Heart left ventricle (tissue), 16 donors: ENCODE measurements around the gene DKK2. TPM values are rescaled to one million over a fixed set of nuclear protein-coding genes. Genes with fewer than 3 reads are reported as not detected.
"Not testable (repeated sequence)": the region's sequence is repeated elsewhere in the genome, so short reads cannot be mapped to it uniquely, and the experiment has no call there.

ENCODE experiments used
- ATAC-seq, 4 donors: fragments of 200-7000 bp; cut with Tn5 transposase; one replicate each; pipeline ENCODE4 v1.9.1; 2020 to 2022; ENCODE audit warnings: moderate library complexity in 4 of 4, mild to moderate bottlenecking in 3 of 4, moderate number of reproducible peaks in 1 of 4
- DNase-seq, 5 donors: peaks; one replicate each; pipeline ENCODE4 v3.0.0-alpha.2; 2020
- H3K27ac ChIP-seq, 12 donors: fragments of 200-600 bp; sonication (generic) in 4 of 12; one replicate each; pipeline versions ENCODE4 v1.5.0 to v1.8.0; 2016 to 2022; ENCODE audit warnings: mild to moderate bottlenecking in 2 of 12
- H3K27me3 ChIP-seq, 9 donors: fragments of 200-600 bp; sonication (generic) in 2 of 9; one replicate each; pipeline versions ENCODE4 v1.5.1 to v1.8.0; 2016 to 2022; ENCODE audit warnings: mild to moderate bottlenecking in 3 of 9
- H3K36me3 ChIP-seq, 9 donors: fragments of 200-600 bp; sonication (generic) in 2 of 9; one replicate each; pipeline versions ENCODE4 v1.5.0 to v1.8.0; 2018 to 2022; ENCODE audit warnings: mild to moderate bottlenecking in 2 of 9
- H3K4me1 ChIP-seq, 12 donors: fragments of 200-600 bp; sonication (generic) in 4 of 12; one replicate each; pipeline versions ENCODE4 v1.5.0 to v1.8.0; 2016 to 2022; ENCODE audit warnings: mild to moderate bottlenecking in 3 of 12
- H3K4me3 ChIP-seq, 12 donors: fragments of 200-600 bp; sonication (generic) in 4 of 12; one replicate each; pipeline versions ENCODE4 v1.5.0 to v1.8.0; 2017 to 2022; ENCODE audit warnings: mild to moderate bottlenecking in 9 of 12, moderate library complexity in 4 of 12
- H3K9me3 ChIP-seq, 12 donors: fragments of 200-600 bp; sonication (generic) in 4 of 12; one replicate each; pipeline versions ENCODE4 v1.5.0 to v1.8.0; 2016 to 2022; ENCODE audit warnings: mild to moderate bottlenecking in 1 of 12
- CTCF ChIP-seq, 12 donors: fragments of 200-600 bp; sonication (generic) in 4 of 12; IDR thresholded peaks; one replicate each; pipeline versions ENCODE4 v1.5.0 to v1.8.0; 2018 to 2022; ENCODE audit warnings: antibody characterized with exemption in 12 of 12, mild to moderate bottlenecking in 5 of 12
- POLR2A ChIP-seq, 2 donors: fragments of 450-650 bp; IDR thresholded peaks; one replicate each; pipeline ENCODE4 v1.6.1; 2017; ENCODE audit warnings: antibody characterized with exemption in 2 of 2, mild to moderate bottlenecking in 2 of 2, moderate library complexity in 2 of 2
- WGBS, 4 donors: extraction: QIAGEN DNeasy Blood & Tissue Kit in 2 of 4; methylation state at CpG; one replicate each; pipeline versions ENCODE4 v1.1.5 to v1.1.7; 2013 to 2018; 5-methylcytosine and 5-hydroxymethylcytosine counted together
- intact Hi-C, 10 donors: fragments of 100-400 bp; cut with DNase I; formaldehyde crosslinking; loops; one replicate each; pipeline versions ENCODE4 v1.11.1 to v1.14.2; 2022
- polyA plus RNA-seq, 2 donors: library from polyadenylated mRNA; stranded (reverse); fragments of 200-250 nt; gene quantifications; one replicate each; pipeline ENCODE4 v1.2.3, GENCODE V29; 2013
- total RNA-seq, 9 donors: library from RNA; depleted of rRNA in 2 of 9; stranded (reverse); fragments of >200 nt in 2 of 9; fragmentation: NEBNext Ultra II Directional in 3 of 9; extraction: Animal tissue kit (Norgen Biotek cat#: 25700) in 3 of 9; gene quantifications; one replicate each; pipeline versions ENCODE4 v1.1.0 to v1.2.4, GENCODE V29; 2016 to 2023
- donor health status: ischemic (EF 13 %, LVEDD 7.1; RV severe dilation, severe dysfunction).
- donor health status: healthy with polysubstance abuse.
- donor health status: DM: no; HTN: yes; CAD: no.
- donor health status: DM: no; HTN: no; CAD: no.
- donor health status: ischemic (EF 25% LVEDD 6.9; RV normal size, moderate dysfunction).
- donor health status: ischemic (EF 25% LVEDD 5.7; RV mildly dilated, moderate dysfunction).
- donor health status: healthy.
- donor health status: DM: yes; HTN: yes; CAD: no.
- donor health status: ischemic (EF 35%, LVEDD 5.7; RV mildly dilated, moderate dysfunction).
- donor health status: nonischemic (EF 11% LVEDD 7.7; RV severe dilation, severe dysfunction).
- donor health status: DM: yes; HTN: yes; CAD: no.
- donor health status: PGD.
- donor health status: ischemic (EF 29% LVEDD 5.4; RV normal size, mild dysfunction).
- donor health status: nonischemic (EF 23%, LVEDD 6.1; RV moderate dilation, normal function).

Gene DKK2
- total and polyA plus RNA-seq, 11 donors: 0.40 to 2.5 (median 0.84) TPM; not detected in 1

- Histone ChIP-seq H3K36me3 (no peaks in the 10 kb centered on the region), H3K9me3 (no peaks in the 10 kb centered on the region), H3K4me3 (no peak overlapping the region), H3K27me3 (no peaks in the 10 kb centered on the region), H3K4me1 (no peaks in the 10 kb centered on the region), H3K27ac (no peak overlapping the region)
- intact Hi-C loops: no loop called here
- WGBS, 4 donors: 36 to 54% (median 46%) methylated on average over 6 of the region's 6 CpGs
- no peak for TF ChIP-seq CTCF (IDR thresholded peaks at IDR 0.05)
- no peak for TF ChIP-seq POLR2A (IDR thresholded peaks at IDR 0.05)
- ATAC-seq: no peak
- DNase-seq: no peak
Measured at GRCh38 chr4:106930522-106930921, 105.6 kb downstream of the DKK2 start.

GRCh38 chr4:106929248-106929647, 106.9 kb downstream of the DKK2 start:
- Histone ChIP-seq H3K27me3 (no peaks in the 10 kb centered on the region), H3K4me1 (no peaks in the 10 kb centered on the region), H3K9me3 (no peaks in the 10 kb centered on the region), H3K36me3 (no peaks in the 10 kb centered on the region), H3K27ac (no peak overlapping the region), H3K4me3 (no peak overlapping the region)
- ATAC-seq (no peak), DNase-seq (no peak)
- TF ChIP-seq CTCF (IDR thresholded peaks at IDR 0.05) (no peak), POLR2A (IDR thresholded peaks at IDR 0.05) (no peak)
- WGBS, 4 donors: 66 to 76% (median 73%) methylated on average over 2 of the region's 2 CpGs
- intact Hi-C loops: no loop called here

- no peaks in the 10 kb centered on the region for H3K4me1 ChIP-seq
- intact Hi-C loops: no loop called here
- 26 to 43% (median 35%) methylated on average over 3 of the region's 3 CpGs for WGBS, 4 donors
- no peaks in the 10 kb centered on the region for H3K9me3 ChIP-seq
- no peak overlapping the region for H3K4me3 ChIP-seq
- no peak overlapping the region for H3K27ac ChIP-seq
- DNase-seq (no peak), ATAC-seq (no peak)
- no peak for TF ChIP-seq POLR2A (IDR thresholded peaks at IDR 0.05)
- TF ChIP-seq CTCF (IDR thresholded peaks at IDR 0.05): no peak
- no peaks in the 10 kb centered on the region for H3K36me3 ChIP-seq
- H3K27me3 ChIP-seq: no peaks in the 10 kb centered on the region
Measured at GRCh38 chr4:106914223-106914622, 121.9 kb downstream of the DKK2 start.

- Histone ChIP-seq H3K36me3 (no peaks in the 10 kb centered on the region), H3K27ac (no peak overlapping the region), H3K4me1 (no peaks in the 10 kb centered on the region), H3K27me3 (no peaks in the 10 kb centered on the region), H3K4me3 (no peak overlapping the region), H3K9me3 (no peaks in the 10 kb centered on the region)
- 83 to 94% (median 84%) methylated on average over 1 of the region's 1 CpG for WGBS, 4 donors
- ATAC-seq (no peak), DNase-seq (no peak)
- TF ChIP-seq POLR2A (IDR thresholded peaks at IDR 0.05) (no peak), CTCF (IDR thresholded peaks at IDR 0.05) (no peak)
- intact Hi-C loops: no loop called here
Measured at GRCh38 chr4:106909486-106910188, 126.5 kb downstream of the DKK2 start.

- H3K4me1 ChIP-seq, H3K4me3 ChIP-seq, ATAC-seq, H3K27ac ChIP-seq, H3K9me3 ChIP-seq, H3K27me3 ChIP-seq, H3K36me3 ChIP-seq, intact Hi-C loops, DNase-seq: not testable (repeated sequence)
- 91 to 92% (median 92%) methylated on average over 11 of the region's 11 CpGs for WGBS, 4 donors
Measured at GRCh38 chr4:106908049-106908448, 128.1 kb downstream of the DKK2 start.
